Mesenchymal stem cell (in vitro differentiated cells and primary cell): ENCODE results near the gene NDUFS4.

Experiments
- DNase-seq: peaks from one replicate; pipeline ENCODE4 v3.0.0-alpha.2; 2013
- H2AFZ ChIP-seq: one replicate; pipeline ENCODE4 v1.6.1; 2013; ENCODE audit warnings: low read depth, mild to moderate bottlenecking, control low read depth, inconsistent platforms, low read length, moderate library complexity
- H2AK5ac ChIP-seq: 2 replicates; pipeline ENCODE4 v1.6.1; 2013; ENCODE audit warnings: low read length, moderate library complexity, mild to moderate bottlenecking, inconsistent platforms; ENCODE audit not compliant: severe bottlenecking
- H2BK120ac ChIP-seq: one replicate; pipeline ENCODE4 v1.6.1; 2013; ENCODE audit warnings: low read depth, mild to moderate bottlenecking, inconsistent platforms, low read length, moderate library complexity
- H2BK12ac ChIP-seq, 2 experiments: one replicate each; pipeline ENCODE4 v1.6.1; 2013; ENCODE audit warnings: inconsistent platforms in 2 of 2, low read length in 2 of 2, mild to moderate bottlenecking in 2 of 2, moderate library complexity in 2 of 2, control low read depth in 1 of 2
- H2BK15ac ChIP-seq: one replicate; pipeline ENCODE4 v1.6.1; 2013; ENCODE audit warnings: mild to moderate bottlenecking, low read depth, inconsistent platforms; ENCODE audit not compliant: poor library complexity, severe bottlenecking
- H2BK5ac ChIP-seq: 2 replicates; pipeline ENCODE4 v1.6.1; 2013; ENCODE audit warnings: low read depth, mild to moderate bottlenecking, low read length, control low read depth, inconsistent platforms; ENCODE audit not compliant: poor library complexity, severe bottlenecking
- H3K14ac ChIP-seq, 2 experiments: one replicate each; pipeline ENCODE4 v1.6.1; 2013; ENCODE audit warnings: inconsistent platforms in 2 of 2, low read length in 2 of 2, control low read depth in 1 of 2, mild to moderate bottlenecking in 1 of 2, moderate library complexity in 1 of 2
- H3K18ac ChIP-seq, 2 experiments: one replicate each; pipeline ENCODE4 v1.6.1; 2013; ENCODE audit warnings: inconsistent platforms in 2 of 2, low read length in 2 of 2, control low read depth in 1 of 2, low read depth in 1 of 2, mild to moderate bottlenecking in 1 of 2
- H3K23ac ChIP-seq, 2 experiments: one replicate each; pipeline ENCODE4 v1.6.1; 2013; ENCODE audit warnings: inconsistent platforms in 2 of 2, low read length in 2 of 2, mild to moderate bottlenecking in 2 of 2, moderate library complexity in 2 of 2, control low read depth in 1 of 2
- H3K27ac ChIP-seq: 2 replicates; pipeline ENCODE4 v1.5.1; 2013; ENCODE audit warnings: mild to moderate bottlenecking, moderate library complexity, low read length, control low read depth, inconsistent platforms; ENCODE audit not compliant: poor library complexity, severe bottlenecking
- H3K27me3 ChIP-seq, 2 experiments: 2 replicates each; pipeline versions ENCODE4 v1.6.1 to v1.7.0; 2013; ENCODE audit warnings: low read length in 2 of 2, mild to moderate bottlenecking in 2 of 2, moderate library complexity in 2 of 2, control low read depth in 1 of 2, inconsistent platforms in 1 of 2; ENCODE audit not compliant: control insufficient read depth in 1 of 2, insufficient read depth in 1 of 2
- H3K36me3 ChIP-seq, 2 experiments: 2 replicates each; pipeline versions ENCODE4 v1.6.1 to v1.7.0; 2013; ENCODE audit warnings: low read length in 2 of 2, control low read depth in 1 of 2, inconsistent platforms in 1 of 2, low read depth in 1 of 2, mild to moderate bottlenecking in 1 of 2; ENCODE audit not compliant: insufficient read depth in 2 of 2, control insufficient read depth in 1 of 2
- H3K4ac ChIP-seq, 2 experiments: one replicate each; pipeline ENCODE4 v1.6.1; 2013; ENCODE audit warnings: inconsistent platforms in 2 of 2, low read length in 2 of 2, mild to moderate bottlenecking in 2 of 2, moderate library complexity in 2 of 2, control low read depth in 1 of 2, low read depth in 1 of 2
- H3K4me1 ChIP-seq: 2 replicates; pipeline ENCODE4 v1.6.1; 2013; ENCODE audit warnings: low read depth, low read length, control low read depth; ENCODE audit not compliant: control insufficient read depth, insufficient read depth
- H3K4me2 ChIP-seq: 2 replicates; pipeline ENCODE4 v1.6.1; 2013; ENCODE audit warnings: low read length, mild to moderate bottlenecking, inconsistent platforms; ENCODE audit not compliant: poor library complexity, severe bottlenecking
- H3K4me3 ChIP-seq, 2 experiments: 2 replicates each; pipeline versions ENCODE4 v1.5.1 to v1.7.0; 2013; ENCODE audit warnings: low read length in 2 of 2, mild to moderate bottlenecking in 2 of 2, control low read depth in 1 of 2, low read depth in 1 of 2; ENCODE audit not compliant: insufficient read depth in 1 of 2
- H3K79me1 ChIP-seq: replicated peaks from 2 replicates; pipeline ENCODE4 v1.6.1; 2013; ENCODE audit warnings: mild to moderate bottlenecking, control low read depth, low read length, inconsistent platforms; ENCODE audit not compliant: poor library complexity, severe bottlenecking
- H3K9ac ChIP-seq: 2 replicates; pipeline ENCODE4 v1.7.0; 2013; ENCODE audit warnings: mild to moderate bottlenecking, low read length, moderate library complexity
- H3K9me3 ChIP-seq: 2 replicates; pipeline ENCODE4 v1.7.0; 2013; ENCODE audit warnings: mild to moderate bottlenecking, low read length; ENCODE audit not compliant: control insufficient read depth
- H4K8ac ChIP-seq: one replicate; pipeline ENCODE4 v1.6.1; 2013; ENCODE audit warnings: inconsistent platforms, mild to moderate bottlenecking, low read length, moderate library complexity
- H4K91ac ChIP-seq: one replicate; pipeline ENCODE4 v1.6.1; 2013; ENCODE audit warnings: mild to moderate bottlenecking, low read length, inconsistent platforms
- WGBS: methylation state at CpG from one replicate; pipeline ENCODE4 v1.1.7; 2013; ENCODE audit warnings: mixed read lengths; 5-methylcytosine and 5-hydroxymethylcytosine counted together

Gene NDUFS4

DNA sequence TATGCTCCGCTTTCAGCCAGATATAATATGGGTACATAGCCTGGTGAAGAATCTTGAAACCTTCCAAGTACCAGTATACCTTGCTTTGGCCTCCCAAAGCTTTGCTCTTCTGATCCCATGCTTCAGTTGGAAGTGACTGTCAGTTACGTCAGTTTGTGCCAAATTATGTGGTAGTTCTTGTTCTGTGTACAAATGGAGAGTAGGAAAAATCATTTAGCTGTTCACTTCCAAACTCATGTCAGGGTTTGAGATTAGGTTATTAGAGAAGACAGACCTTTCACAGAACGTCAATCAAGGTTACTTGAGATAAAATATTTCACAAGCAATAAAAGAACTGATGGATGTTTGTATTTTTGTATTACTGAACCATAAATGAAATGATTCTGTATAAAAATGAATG lies 117.2 kb downstream of the NDUFS4 start:
- Histone ChIP-seq H2BK5ac (no peak overlapping the region), H2AFZ (no peak overlapping the region), H3K9me3 (no peaks in the 10 kb centered on the region), H2BK120ac (no peak overlapping the region), H3K14ac (no peak overlapping the region), H3K4me3 (no peak overlapping the region), H4K8ac (no peak overlapping the region), H3K4me2 (no peak overlapping the region), H4K91ac (no peak overlapping the region), H2BK12ac (no peak overlapping the region), H2AK5ac (no peak overlapping the region), H2BK15ac (no peak overlapping the region), H3K27ac (no peak overlapping the region), H3K36me3 (peaks cover 0 to 21% of the 10 kb centered on the region in 2 experiments), H3K79me1 (no peaks in the 10 kb centered on the region), H3K18ac (no peak overlapping the region), H3K27me3 (no peaks in the 10 kb centered on the region), H3K9ac (no peak overlapping the region), H3K23ac (no peak overlapping the region), H3K4me1 (no peaks in the 10 kb centered on the region), H3K4ac (no peak overlapping the region)
- WGBS = 77% methylated on average over 1 of the region's 3 CpGs
- DNase-seq = no peak

DNA sequence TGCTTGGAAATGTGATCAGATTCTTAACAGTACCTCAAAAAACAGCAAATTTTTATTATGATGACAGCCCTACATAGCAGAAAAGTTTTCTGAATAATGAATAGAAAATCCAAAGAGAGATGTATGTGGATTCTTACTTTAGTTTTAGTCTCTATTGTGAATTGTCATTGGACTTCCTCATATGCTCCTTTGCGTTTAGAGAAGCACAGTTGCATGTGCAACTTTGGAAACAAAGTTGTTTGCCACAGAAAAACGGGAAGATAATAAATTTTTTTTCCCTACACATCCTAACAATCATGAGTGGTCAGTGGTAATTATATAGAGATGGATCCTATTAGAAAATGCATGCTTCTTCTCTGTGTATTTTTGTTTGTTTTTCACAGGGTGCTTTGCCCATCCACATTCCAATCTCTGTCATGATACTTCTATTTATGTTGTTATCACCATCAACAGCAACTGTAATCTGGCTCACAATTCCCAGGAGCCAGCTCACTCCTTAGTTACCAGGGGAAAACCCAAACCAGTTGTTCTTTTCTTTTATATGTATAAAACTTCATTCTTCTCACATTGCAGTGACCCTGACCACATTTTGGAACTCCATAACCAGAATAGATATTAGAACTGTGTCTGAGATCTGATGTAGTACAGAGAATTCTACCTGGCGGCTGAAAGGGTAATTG lies 118.7 kb downstream of the NDUFS4 start:
- no peaks in the 10 kb centered on the region for H3K9me3 ChIP-seq
- H3K14ac ChIP-seq = no peak overlapping the region
- no peak overlapping the region for H4K8ac ChIP-seq
- no peak overlapping the region for H3K23ac ChIP-seq
- H3K36me3 ChIP-seq = peaks cover 0 to 35% of the 10 kb centered on the region in 2 experiments
- no peak overlapping the region for H3K4me3 ChIP-seq
- no peak overlapping the region for H3K4ac ChIP-seq
- H3K18ac ChIP-seq = no peak overlapping the region
- 89% methylated on average over 1 of the region's 3 CpGs for WGBS
- H3K4me1 ChIP-seq = no peaks in the 10 kb centered on the region
- no peak overlapping the region for H2BK15ac ChIP-seq
- DNase-seq = peak; percentile 5
- H2AFZ ChIP-seq = no peak overlapping the region
- H2BK5ac ChIP-seq = no peak overlapping the region
- no peak overlapping the region for H3K4me2 ChIP-seq
- H2AK5ac ChIP-seq = no peak overlapping the region
- no peak overlapping the region for H2BK120ac ChIP-seq
- no peaks in the 10 kb centered on the region for H3K79me1 ChIP-seq
- H3K27me3 ChIP-seq = no peaks in the 10 kb centered on the region
- no peak overlapping the region for H2BK12ac ChIP-seq
- no peak overlapping the region for H3K27ac ChIP-seq
- H4K91ac ChIP-seq = no peak overlapping the region
- no peak overlapping the region for H3K9ac ChIP-seq

DNA sequence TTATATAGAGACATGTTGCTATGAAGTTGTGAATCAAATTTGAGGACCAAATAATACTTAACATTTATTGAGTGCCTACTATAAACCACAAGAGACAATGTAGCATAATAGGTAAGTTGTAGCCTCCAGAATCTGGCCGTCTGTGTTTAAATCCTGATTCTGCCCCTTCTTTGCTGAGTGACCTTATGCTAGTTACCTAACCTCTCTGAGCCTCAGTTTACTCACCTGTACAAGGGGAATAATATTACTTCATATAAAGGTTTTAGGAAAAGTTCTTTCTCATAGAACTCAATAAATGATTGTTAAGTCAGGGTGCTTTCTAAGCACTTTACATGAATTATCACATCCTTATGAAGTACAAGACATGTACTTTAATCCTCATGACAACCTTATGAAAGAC lies 120.6 kb downstream of the NDUFS4 start:
- Histone ChIP-seq H3K14ac (no peak overlapping the region), H2AFZ (no peak overlapping the region), H2BK12ac (no peak overlapping the region)

DNA sequence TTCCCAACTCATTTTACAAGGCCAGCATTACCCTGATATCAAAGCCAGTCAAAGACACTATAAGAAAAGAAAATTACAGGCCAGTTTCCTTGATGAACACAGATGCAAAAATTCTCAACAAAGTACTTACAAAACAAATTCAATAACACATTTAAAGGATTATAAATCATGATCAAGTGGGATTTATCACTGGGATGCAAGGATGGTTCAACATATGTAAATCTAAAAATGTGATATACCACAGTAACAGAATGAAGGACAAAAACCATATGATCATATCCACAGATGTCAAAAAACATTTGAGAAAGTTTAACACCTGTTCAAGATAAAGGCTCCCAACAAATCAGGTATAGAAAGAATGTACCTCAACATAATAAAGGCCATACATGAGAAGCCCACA lies 130.6 kb downstream of the NDUFS4 start:
- DNase-seq = no peak
- Histone ChIP-seq H3K9me3 (peaks cover 70% of the 10 kb centered on the region), H3K79me1 (no peaks in the 10 kb centered on the region), H3K18ac (no peak overlapping the region), H3K23ac (no peak overlapping the region), H2BK12ac (no peak overlapping the region), H3K14ac (no peak overlapping the region), H3K4me3 (peak overlapping the region in 1 of 2 experiments; percentile 1), H2BK5ac (no peak overlapping the region), H3K9ac (no peak overlapping the region), H3K4me2 (no peak overlapping the region), H3K27ac (no peak overlapping the region), H3K4me1 (no peaks in the 10 kb centered on the region), H2AK5ac (no peak overlapping the region), H2BK15ac (no peak overlapping the region), H3K4ac (no peak overlapping the region), H3K27me3 (no peaks in the 10 kb centered on the region), H2AFZ (no peak overlapping the region), H4K91ac (no peak overlapping the region), H4K8ac (no peak overlapping the region), H3K36me3 (no peaks in the 10 kb centered on the region), H2BK120ac (no peak overlapping the region)

More for the DNA sequence above, 120.6 kb downstream of the NDUFS4 start:
- H3K27ac ChIP-seq = no peak overlapping the region
- H3K18ac ChIP-seq = no peak overlapping the region
- no peak overlapping the region for H3K4me3 ChIP-seq
- H4K8ac ChIP-seq = no peak overlapping the region
- H4K91ac ChIP-seq = no peak overlapping the region
- no peak overlapping the region for H3K23ac ChIP-seq
- 100% methylated on average over 1 of the region's 1 CpG for WGBS
- H2BK5ac ChIP-seq = no peak overlapping the region
- peaks cover 6% of the 10 kb centered on the region for H3K9me3 ChIP-seq
- H3K27me3 ChIP-seq = no peaks in the 10 kb centered on the region
- no peaks in the 10 kb centered on the region for H3K79me1 ChIP-seq
- no peak overlapping the region for H2AK5ac ChIP-seq
- no peak overlapping the region for H2BK15ac ChIP-seq
- DNase-seq = no peak
- H3K4me2 ChIP-seq = no peak overlapping the region
- H3K9ac ChIP-seq = no peak overlapping the region
- H3K4me1 ChIP-seq = no peaks in the 10 kb centered on the region
- H2BK120ac ChIP-seq = no peak overlapping the region
- peaks cover 0 to 41% of the 10 kb centered on the region in 2 experiments for H3K36me3 ChIP-seq
- H3K4ac ChIP-seq = no peak overlapping the region
